22Rv1 (cell line): ENCODE data around the gene EFCAB5.
A peak's percentile ranks its signal among the peaks of the same experiment; 100 is the strongest.

Experiments
- H3K27ac ChIP-seq: fragments of 450-650 bp; 2 replicates; pipeline ENCODE4 v1.5.1; 2017
- ZFX ChIP-seq: fragments of 450-650 bp; IDR thresholded peaks from 2 replicates; pipeline ENCODE4 v1.6.1; 2017; ENCODE audit warnings: antibody characterized with exemption, borderline replicate concordance
- TF ChIP-seq, protein P1 (sequence below): fragments of 450-650 bp; IDR thresholded peaks from 2 replicates; pipeline ENCODE4 v1.5.1; 2017; ENCODE audit warnings: mild to moderate bottlenecking

The EFCAB5 gene

DNA sequence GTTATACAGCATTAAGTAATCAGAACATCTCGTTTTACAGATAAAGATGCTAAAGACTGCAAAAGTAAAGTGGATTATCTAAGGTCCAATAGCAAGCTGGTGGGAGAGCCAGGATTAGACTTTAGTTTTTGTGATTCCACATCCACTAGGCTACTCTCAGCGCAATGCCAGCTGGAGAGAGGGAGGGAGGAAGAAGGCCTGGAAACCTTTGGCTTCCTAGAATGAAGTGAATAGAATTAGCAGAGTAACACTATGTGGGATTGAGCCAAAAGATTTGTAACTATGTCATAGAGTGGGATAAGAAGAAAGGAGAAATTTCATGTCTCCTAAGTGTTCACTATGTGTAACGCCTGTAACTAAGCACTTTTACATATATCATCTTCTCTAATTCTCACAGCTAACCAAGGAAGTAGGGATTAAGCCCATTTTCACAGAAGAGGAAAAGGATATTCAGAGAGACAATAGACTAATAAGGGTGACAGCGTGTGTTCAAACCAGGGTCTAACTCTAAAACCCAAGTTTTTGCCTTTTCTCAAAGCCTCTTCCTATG lies 149.8 kb downstream of the EFCAB5 start:
- H3K27ac ChIP-seq = no peak overlapping the region
- TF ChIP-seq, protein P1, sequence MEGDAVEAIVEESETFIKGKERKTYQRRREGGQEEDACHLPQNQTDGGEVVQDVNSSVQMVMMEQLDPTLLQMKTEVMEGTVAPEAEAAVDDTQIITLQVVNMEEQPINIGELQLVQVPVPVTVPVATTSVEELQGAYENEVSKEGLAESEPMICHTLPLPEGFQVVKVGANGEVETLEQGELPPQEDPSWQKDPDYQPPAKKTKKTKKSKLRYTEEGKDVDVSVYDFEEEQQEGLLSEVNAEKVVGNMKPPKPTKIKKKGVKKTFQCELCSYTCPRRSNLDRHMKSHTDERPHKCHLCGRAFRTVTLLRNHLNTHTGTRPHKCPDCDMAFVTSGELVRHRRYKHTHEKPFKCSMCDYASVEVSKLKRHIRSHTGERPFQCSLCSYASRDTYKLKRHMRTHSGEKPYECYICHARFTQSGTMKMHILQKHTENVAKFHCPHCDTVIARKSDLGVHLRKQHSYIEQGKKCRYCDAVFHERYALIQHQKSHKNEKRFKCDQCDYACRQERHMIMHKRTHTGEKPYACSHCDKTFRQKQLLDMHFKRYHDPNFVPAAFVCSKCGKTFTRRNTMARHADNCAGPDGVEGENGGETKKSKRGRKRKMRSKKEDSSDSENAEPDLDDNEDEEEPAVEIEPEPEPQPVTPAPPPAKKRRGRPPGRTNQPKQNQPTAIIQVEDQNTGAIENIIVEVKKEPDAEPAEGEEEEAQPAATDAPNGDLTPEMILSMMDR = no peak
- TF ChIP-seq ZFX = no peak

DNA sequence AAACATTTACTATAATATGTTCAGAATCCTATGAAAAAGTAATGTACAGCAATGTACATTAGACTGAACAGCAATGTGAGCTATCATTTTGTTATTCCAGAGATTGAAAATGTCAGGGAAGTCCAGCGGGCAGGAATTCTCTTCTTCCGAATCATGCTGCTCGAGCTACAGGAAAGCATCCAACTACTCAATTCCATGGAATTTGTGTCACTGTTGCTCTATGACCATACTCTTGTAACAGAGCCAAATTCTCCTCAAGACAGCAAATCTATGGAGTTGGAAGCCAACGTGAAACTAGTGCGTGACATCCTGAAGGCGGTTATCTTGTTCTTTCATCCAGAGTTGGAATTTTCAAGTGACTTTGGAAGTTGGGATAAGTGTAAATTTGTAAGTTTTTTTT lies 150.3 kb downstream of the EFCAB5 start:
- no peak overlapping the region for H3K27ac ChIP-seq
- TF ChIP-seq, protein P1 = no peak
- TF ChIP-seq ZFX = no peak

DNA sequence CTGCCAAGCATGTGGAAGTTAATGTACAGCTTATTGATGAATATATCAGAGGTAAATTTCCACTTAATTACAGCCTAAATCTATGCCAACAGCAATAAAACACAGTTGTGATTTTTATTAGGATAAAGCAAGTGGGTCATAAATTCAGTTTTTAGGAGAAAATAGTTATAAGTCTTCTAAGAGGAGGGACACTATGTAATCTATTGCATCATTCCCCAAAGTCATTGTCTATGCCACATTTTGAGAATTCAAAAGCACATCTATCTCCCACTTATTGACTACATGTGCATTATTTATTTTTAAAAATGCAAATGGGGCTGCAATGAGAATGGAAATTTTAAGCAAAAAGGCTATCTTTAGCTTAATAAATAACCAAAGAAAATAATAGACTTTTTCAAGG lies 151.5 kb downstream of the EFCAB5 start:
- no peak overlapping the region for H3K27ac ChIP-seq
- no peak for TF ChIP-seq ZFX
- TF ChIP-seq, protein P1 = no peak

DNA sequence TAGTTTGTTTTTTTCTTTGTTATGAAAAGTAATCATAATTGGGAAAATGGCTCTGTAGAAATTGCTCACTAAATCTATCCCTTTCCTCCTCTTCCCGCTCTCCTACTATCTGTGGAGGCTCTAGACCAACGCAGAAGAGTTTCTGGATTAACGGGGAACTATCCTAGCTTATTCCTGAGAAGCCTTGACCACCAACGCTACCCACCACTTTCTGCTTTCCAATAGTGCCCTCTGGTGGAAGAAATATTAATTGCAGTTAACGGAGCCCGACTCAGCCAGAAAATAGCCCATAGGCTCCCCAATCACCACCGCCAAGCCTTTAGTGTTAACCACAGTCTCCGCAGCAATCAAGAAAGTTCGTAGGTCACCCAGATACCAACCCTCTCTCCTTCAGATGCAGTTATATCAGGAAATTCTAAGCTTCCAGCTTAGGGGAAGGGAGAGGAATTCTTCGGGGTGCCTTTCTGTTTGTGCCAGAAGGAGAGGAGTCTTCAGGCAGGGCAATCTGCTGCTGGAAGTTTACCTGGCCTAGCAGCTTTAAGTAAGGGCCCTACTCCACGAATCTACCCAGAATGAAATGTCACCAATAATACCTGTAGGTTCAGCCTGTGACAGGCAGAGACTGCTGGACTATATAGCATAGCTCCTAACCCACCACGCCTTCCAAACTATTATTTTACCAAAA lies 152.2 kb downstream of the EFCAB5 start:
- H3K27ac ChIP-seq = no peak overlapping the region
- TF ChIP-seq, protein P1 = peak; percentile 89
- no peak for TF ChIP-seq ZFX

DNA sequence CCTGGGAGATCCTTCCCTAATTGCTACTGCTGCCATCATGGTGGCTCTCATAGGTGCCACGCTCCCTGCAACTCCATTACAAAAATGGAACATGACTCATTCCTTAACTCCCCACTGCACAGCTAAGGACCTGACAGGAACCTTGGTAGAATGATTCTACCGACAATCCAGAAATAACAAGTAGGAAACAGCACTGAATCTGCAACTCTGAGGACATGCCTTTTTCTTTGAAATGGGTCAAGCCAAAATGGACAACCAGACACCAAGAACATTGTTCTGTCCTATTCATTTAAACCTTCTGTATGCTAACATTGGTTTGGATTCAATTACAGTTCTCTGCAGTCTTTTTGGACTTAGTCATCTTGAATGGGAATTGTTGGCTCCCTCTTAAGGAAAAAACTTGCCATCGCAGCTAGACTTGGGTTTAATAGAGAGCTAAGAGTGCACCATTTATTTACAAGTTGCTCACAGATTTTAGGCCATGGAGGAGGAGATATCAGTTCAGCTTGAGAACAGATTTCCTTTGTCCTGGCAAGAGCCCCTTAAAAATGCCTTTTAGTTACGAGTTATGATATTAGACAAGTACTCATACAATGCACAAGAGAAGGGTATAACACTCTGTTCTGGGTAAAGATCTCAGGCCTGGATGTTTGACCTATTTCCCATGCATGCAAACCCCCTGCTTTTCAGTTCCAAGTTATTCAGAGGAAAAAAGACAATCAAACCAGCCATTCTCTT lies 154.2 kb downstream of the EFCAB5 start:
- TF ChIP-seq, protein P1 = peak; percentile 72
- TF ChIP-seq ZFX = no peak
- no peak overlapping the region for H3K27ac ChIP-seq

DNA sequence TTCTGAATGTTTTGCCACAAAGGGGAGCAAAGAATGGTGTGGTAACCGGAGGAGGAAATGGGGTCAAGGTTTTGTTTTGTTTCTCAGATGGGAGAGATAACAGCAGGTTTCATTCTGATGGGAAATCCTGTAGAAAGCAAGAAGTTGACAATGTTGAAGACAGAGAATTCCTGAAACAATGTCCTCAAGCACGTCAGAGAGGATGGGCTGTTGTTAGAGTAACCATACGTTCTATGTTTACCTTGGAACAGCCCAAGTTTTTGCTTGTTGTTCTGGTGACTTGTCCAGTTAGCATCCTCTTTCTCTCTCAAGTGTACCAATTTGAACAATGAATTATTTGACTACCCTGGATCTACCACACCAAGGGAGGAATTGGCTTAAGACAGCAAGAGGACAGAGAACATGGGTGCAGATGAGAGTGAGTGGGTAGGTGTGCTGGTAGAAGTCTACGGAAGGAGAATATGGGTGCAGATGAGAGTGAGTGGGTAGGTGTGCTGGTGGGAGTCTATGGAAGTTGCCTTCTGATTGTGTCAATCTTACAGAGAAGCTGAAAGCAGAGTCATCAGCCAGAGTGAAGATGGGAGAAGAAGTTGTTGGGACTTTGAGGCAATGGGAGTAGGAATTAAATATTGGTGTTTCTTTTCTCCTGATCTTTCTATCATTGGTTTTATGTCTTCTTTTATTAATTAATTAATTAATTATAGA lies 160.4 kb downstream of the EFCAB5 start:
- H3K27ac ChIP-seq = no peak overlapping the region
- TF ChIP-seq, protein P1 = no peak
- TF ChIP-seq ZFX = no peak
